ENCODE results near the gene CHST13.

DNA sequence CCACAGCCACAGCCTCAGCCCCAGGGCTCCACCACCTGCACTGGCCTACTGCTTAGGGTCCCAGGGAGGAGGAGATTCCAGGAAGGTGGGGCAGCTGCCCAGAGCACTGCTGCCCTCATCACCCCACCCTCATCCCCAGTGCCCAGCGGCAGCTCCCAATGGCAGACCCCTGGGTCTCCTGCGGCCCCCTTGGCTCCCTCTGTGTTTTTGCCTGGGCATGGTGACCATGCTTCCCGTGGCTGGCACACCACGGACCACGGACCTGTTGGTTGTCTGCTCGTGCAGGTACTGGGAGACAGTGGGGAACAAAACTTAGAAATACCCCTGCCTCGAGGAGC is 2.7 kb downstream of the CHST13 start:
- TF ChIP-seq, protein P1, sequence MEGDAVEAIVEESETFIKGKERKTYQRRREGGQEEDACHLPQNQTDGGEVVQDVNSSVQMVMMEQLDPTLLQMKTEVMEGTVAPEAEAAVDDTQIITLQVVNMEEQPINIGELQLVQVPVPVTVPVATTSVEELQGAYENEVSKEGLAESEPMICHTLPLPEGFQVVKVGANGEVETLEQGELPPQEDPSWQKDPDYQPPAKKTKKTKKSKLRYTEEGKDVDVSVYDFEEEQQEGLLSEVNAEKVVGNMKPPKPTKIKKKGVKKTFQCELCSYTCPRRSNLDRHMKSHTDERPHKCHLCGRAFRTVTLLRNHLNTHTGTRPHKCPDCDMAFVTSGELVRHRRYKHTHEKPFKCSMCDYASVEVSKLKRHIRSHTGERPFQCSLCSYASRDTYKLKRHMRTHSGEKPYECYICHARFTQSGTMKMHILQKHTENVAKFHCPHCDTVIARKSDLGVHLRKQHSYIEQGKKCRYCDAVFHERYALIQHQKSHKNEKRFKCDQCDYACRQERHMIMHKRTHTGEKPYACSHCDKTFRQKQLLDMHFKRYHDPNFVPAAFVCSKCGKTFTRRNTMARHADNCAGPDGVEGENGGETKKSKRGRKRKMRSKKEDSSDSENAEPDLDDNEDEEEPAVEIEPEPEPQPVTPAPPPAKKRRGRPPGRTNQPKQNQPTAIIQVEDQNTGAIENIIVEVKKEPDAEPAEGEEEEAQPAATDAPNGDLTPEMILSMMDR (IDR thresholded peaks at IDR 0.05) = no peak
- no peak for TF ChIP-seq POLR2A (IDR thresholded peaks at IDR 0.05)
